HCT116 (cell line): ENCODE measurements around the gene SEBOX. TPM values are rescaled to one million over a fixed set of nuclear protein-coding genes. Genes with fewer than 3 reads are reported as not detected.

Experiments
- ATAC-seq: fragments of 200-7000 bp; cut with Tn5 transposase; 2 replicates; pipeline ENCODE4 v1.9.1; 2020; ENCODE audit warnings: mild to moderate bottlenecking, moderate library complexity
- BruUV-seq: library from RNA; stranded (reverse); fragments of 400-500 nt; replicated peaks from 2 replicates; lab custom pipeline; 2021; lab: Mats Ljungman, UMichigan
- CTCF ChIA-PET: fragments of 300-600 bp; sonication (Branson Sonifier 250); formaldehyde crosslinking; loops from one replicate; lab custom pipeline; 2021; ENCODE audit warnings: antibody characterized with exemption; lab: Charles Lee
- POLR2A ChIA-PET: fragments of 300-600, 350-600 bp; sonication (Branson Sonifier 250); formaldehyde crosslinking; loops from one replicate; lab custom pipeline; 2021; ENCODE audit warnings: antibody characterized with exemption; lab: Charles Lee
- RAD21 ChIA-PET, 2 experiments: fragments of 300-600 bp; sonication (Branson Sonifier 250); formaldehyde crosslinking; loops; one replicate each; lab custom pipeline; 2023; ENCODE audit warnings: low total read pairs in 2 of 2; ENCODE audit not compliant: uncharacterized antibody in 2 of 2, unreplicated experiment in 2 of 2, low non-redundant PET in 1 of 2; lab: Charles Lee
- DNase-seq: peaks from one replicate; pipeline ENCODE4 v3.0.0-alpha.2; 2010; ENCODE audit warnings: low read depth, low spot score
- H2AFZ ChIP-seq: fragments of 200-600 bp; shearing (Covaris generic), sonication (generic); 2 replicates; pipeline ENCODE4 v1.6.1; 2017; ENCODE audit warnings: low read depth, mixed run types, mixed read lengths, antibody characterized with exemption, low read length; ENCODE audit not compliant: poor library complexity, severe bottlenecking
- H3K27ac ChIP-seq: 2 replicates; pipeline ENCODE4 v1.5.1; 2012; ENCODE audit warnings: low read depth, low read length
- H3K27me3 ChIP-seq: fragments of 200-600 bp; sonication (generic); 2 replicates; pipeline ENCODE4 v1.6.1; 2016; ENCODE audit warnings: mixed run types, low read length, mixed read lengths; ENCODE audit not compliant: insufficient read depth
- H3K36me3 ChIP-seq, 2 experiments: fragments of 200-500 bp in 1 of 2; fragments of 200-600 bp in 1 of 2; sonication (Bioruptor generic) in 1 of 2; sonication (generic) in 1 of 2; 2 replicates each; pipeline versions ENCODE4 v1.5.1 to v1.6.1; 2014 to 2016; ENCODE audit warnings: low read length in 2 of 2, inconsistent platforms in 1 of 2, mixed read lengths in 1 of 2, mixed run types in 1 of 2; ENCODE audit not compliant: insufficient read depth in 2 of 2, control insufficient read depth in 1 of 2
- H3K4me1 ChIP-seq, 2 experiments: fragments of 200-600 bp in 1 of 2; sonication (generic) in 1 of 2; 2 replicates each; pipeline versions ENCODE4 v1.5.1 to v1.6.1; 2012 to 2017; ENCODE audit warnings: low read length in 2 of 2, inconsistent platforms in 1 of 2, mild to moderate bottlenecking in 1 of 2, mixed read lengths in 1 of 2, mixed run types in 1 of 2, moderate library complexity in 1 of 2; ENCODE audit not compliant: insufficient read depth in 2 of 2, control insufficient read depth in 1 of 2
- H3K4me2 ChIP-seq: fragments of 200-600 bp; sonication (generic); 2 replicates; pipeline ENCODE4 v1.6.1; 2017; ENCODE audit warnings: mixed run types, low read length, mixed read lengths
- H3K4me3 ChIP-seq, 2 experiments: fragments of 200-600 bp in 1 of 2; sonication (generic) in 1 of 2; replicated peaks in 1 of 2; 2 replicates each; pipeline ENCODE4 v1.5.1; 2011 to 2016; ENCODE audit warnings: low read length in 2 of 2, control low read depth in 1 of 2, low read depth in 1 of 2, mild to moderate bottlenecking in 1 of 2, mixed read lengths in 1 of 2, mixed run types in 1 of 2
- H3K79me2 ChIP-seq: fragments of 200-600 bp; sonication (generic); 2 replicates; pipeline ENCODE4 v1.6.1; 2017; ENCODE audit warnings: mild to moderate bottlenecking, mixed run types, low read length, moderate library complexity, mixed read lengths; ENCODE audit not compliant: insufficient read depth
- H3K9ac ChIP-seq: fragments of 200-600 bp; sonication (generic); 2 replicates; pipeline ENCODE4 v1.6.1; 2016; ENCODE audit warnings: low read length, mixed read lengths
- H3K9me2 ChIP-seq: fragments of 200-600 bp; sonication (generic), shearing (Covaris generic); 2 replicates; pipeline ENCODE4 v1.6.1; 2017; ENCODE audit warnings: mixed run types, mild to moderate bottlenecking, moderate library complexity; ENCODE audit not compliant: insufficient read depth
- H3K9me3 ChIP-seq, 2 experiments: fragments of 200-500 bp in 1 of 2; fragments of 200-600 bp in 1 of 2; sonication (Bioruptor generic) in 1 of 2; sonication (generic) in 1 of 2; 2 replicates each; pipeline ENCODE4 v1.6.1; 2014 to 2017; ENCODE audit warnings: low read length in 2 of 2, mixed read lengths in 2 of 2, inconsistent platforms in 1 of 2, low read depth in 1 of 2, mild to moderate bottlenecking in 1 of 2, mixed run types in 1 of 2, moderate library complexity in 1 of 2; ENCODE audit not compliant: control insufficient read depth in 1 of 2, insufficient read depth in 1 of 2
- H4K20me1 ChIP-seq: fragments of 200-600 bp; sonication (generic), shearing (Covaris generic); 2 replicates; pipeline ENCODE4 v1.6.1; 2017; ENCODE audit warnings: mixed run types, mild to moderate bottlenecking, moderate library complexity; ENCODE audit not compliant: insufficient read depth
- CTCF ChIP-seq, 3 experiments: fragments of 200-600 bp in 1 of 3; sonication (generic) in 1 of 3; IDR thresholded peaks in 2 of 3; conservative IDR thresholded peaks in 1 of 3; 2 replicates each; pipeline ENCODE4 v1.5.1; 2012 to 2017; ENCODE audit warnings: low read depth in 2 of 3, low read length in 2 of 3, antibody characterized with exemption in 1 of 3, borderline replicate concordance in 1 of 3, control low read depth in 1 of 3, mild to moderate bottlenecking in 1 of 3, mixed read lengths in 1 of 3, mixed run types in 1 of 3, moderate library complexity in 1 of 3; ENCODE audit not compliant: insufficient read depth in 1 of 3
- RAD21 ChIP-seq: IDR thresholded peaks from 2 replicates; pipeline ENCODE4 v1.6.1; 2012; ENCODE audit warnings: low read depth, mild to moderate bottlenecking
- SIN3A ChIP-seq: IDR thresholded peaks from 2 replicates; pipeline ENCODE4 v1.6.1; 2012; ENCODE audit warnings: low read depth
- TCF7L2 ChIP-seq: IDR thresholded peaks from 2 replicates; pipeline ENCODE4 v1.7.0; 2011; ENCODE audit warnings: borderline replicate concordance, inconsistent platforms; ENCODE audit not compliant: insufficient read depth, insufficient read length; ENCODE audit errors: extremely low read depth
- intact Hi-C: fragments of 100-400 bp; cut with micrococcal nuclease; formaldehyde crosslinking; loops from 2 replicates; pipeline ENCODE4 v1.10.0; 2022
- total RNA-seq: library from RNA; stranded (reverse); gene quantifications from one replicate; pipeline ENCODE4 v1.2.1, GENCODE V29; 2021; ENCODE audit not compliant: unreplicated experiment

Gene SEBOX
- total RNA-seq, 1 experiment from 2014 or later = not detected

- H3K4me3 ChIP-seq = no peak overlapping the region
- no peak overlapping the region for H2AFZ ChIP-seq
- H3K9me3 ChIP-seq = no peaks in the 10 kb centered on the region
- no peak for TF ChIP-seq TCF7L2
- 0 out of 6 replicates have a peak, but pooled peaks of 1 of the 3 experiments have one; percentile 0 for TF ChIP-seq CTCF (IDR thresholded peaks at IDR 0.05 in 2 of 3, conservative IDR thresholded peaks at IDR 0.05 in 1 of 3; ENCODE audit: borderline replicate concordance in 1 of 3, insufficient read depth in 1 of 3, low read depth in 2 of 3, low read length in 2 of 3)
- no peak overlapping the region for H3K9ac ChIP-seq
- ChIA-PET RAD21 (no interaction called here), CTCF (no interaction called here), POLR2A (no interaction called here)
- H3K4me1 ChIP-seq = peaks cover 0 to 9% of the 10 kb centered on the region in 2 experiments; a peak in 2 of 4 replicates
- ATAC-seq (peak; percentile 21; the same call in 1 of the 2 replicates), DNase-seq (no peak)
- no peaks in the 10 kb centered on the region for H3K27me3 ChIP-seq
- H3K27ac ChIP-seq = no peak overlapping the region
- H3K36me3 ChIP-seq = peaks cover 45 to 58% of the 10 kb centered on the region in 2 experiments
- H3K4me2 ChIP-seq = 0 out of 2 replicates have a peak overlapping the region, but pooled peaks have one; percentile 7
- no TSS peak for BruUV-seq
- no peaks in the 10 kb centered on the region for H3K79me2 ChIP-seq
- no peaks in the 10 kb centered on the region for H4K20me1 ChIP-seq
- H3K9me2 ChIP-seq = no peaks in the 10 kb centered on the region
- intact Hi-C loops = no loop called here
Measured at GRCh38 chr17:28347261-28347891, 17.6 kb downstream of the SEBOX start.

GRCh38 chr17:28346746-28347246 is 18.2 kb downstream of the SEBOX start:
- POLR2A ChIA-PET = no interaction called here
- RAD21 ChIA-PET = no interaction called here
- H3K36me3 ChIP-seq = peaks cover 48 to 61% of the 10 kb centered on the region in 2 experiments
- CTCF ChIA-PET = no interaction called here
- no peak overlapping the region for H3K9ac ChIP-seq
- H3K4me2 ChIP-seq = 0 out of 2 replicates have a peak overlapping the region, but pooled peaks have one; percentile 7
- no peak for DNase-seq
- BruUV-seq = no TSS peak
- intact Hi-C loops = no loop called here
- H3K27ac ChIP-seq = no peak overlapping the region
- H3K4me1 ChIP-seq = peaks cover 0 to 9% of the 10 kb centered on the region in 2 experiments; a peak in 2 of 4 replicates
- ATAC-seq = peak; percentile 50; the same call in 1 of the 2 replicates
- H4K20me1 ChIP-seq = no peaks in the 10 kb centered on the region
- no peak overlapping the region for H2AFZ ChIP-seq
- no peak for TF ChIP-seq SIN3A
- peak; percentile 11 to 38 (median 33); a peak in 3 of 6 replicates for TF ChIP-seq CTCF (IDR thresholded peaks at IDR 0.05 in 2 of 3, conservative IDR thresholded peaks at IDR 0.05 in 1 of 3; ENCODE audit: borderline replicate concordance in 1 of 3, insufficient read depth in 1 of 3, low read depth in 2 of 3, low read length in 2 of 3)
- peak; percentile 43; the same call in 1 of the 2 replicates for TF ChIP-seq RAD21
- no peak overlapping the region for H3K4me3 ChIP-seq
- H3K79me2 ChIP-seq = no peaks in the 10 kb centered on the region
- H3K27me3 ChIP-seq = no peaks in the 10 kb centered on the region
- H3K9me2 ChIP-seq = no peaks in the 10 kb centered on the region
- no peaks in the 10 kb centered on the region for H3K9me3 ChIP-seq
